Measurements from ENCODE around the gene SELENON.

The SELENON gene

GRCh38 chr1:25799935-25800702 lies at the start of gene SELENON:
TSS of gene SELENON (plus strand) at chr1:25800193. CDS start at chr1:25800231, 38 bp downstream.
- peaks cover 3% of the 10 kb centered on the region for H3K27me3 ChIP-seq (replicated peaks; ENCODE audit: control insufficient read depth, insufficient read depth, low read length)
- H3K4me3 ChIP-seq (replicated peaks; ENCODE audit: low read depth, low read length) = peak within 1 kb of the TSS; percentile 37
- TF ChIP-seq CTCF (IDR thresholded peaks at IDR 0.05; ENCODE audit: insufficient read depth, low read length, poor library complexity, severe bottlenecking) = no peak
- no peaks in the 10 kb centered on the region for H3K36me3 ChIP-seq (ENCODE audit: control insufficient read depth, insufficient read depth, low read length)
- DNase-seq (ENCODE audit: extremely low read depth, insufficient read length) = no peak

GRCh38 chr1:25750923-25751605 lies 48.9 kb upstream of the SELENON start:
- no peak for TF ChIP-seq CTCF (IDR thresholded peaks at IDR 0.05; ENCODE audit: insufficient read depth, low read length, poor library complexity, severe bottlenecking)
- Histone ChIP-seq H3K36me3 (ENCODE audit: control insufficient read depth, insufficient read depth, low read length) (no peaks in the 10 kb centered on the region), H3K27me3 (replicated peaks; ENCODE audit: control insufficient read depth, insufficient read depth, low read length) (peaks cover 1% of the 10 kb centered on the region; the same call in 1 of the 2 replicates), H3K4me3 (replicated peaks; ENCODE audit: low read depth, low read length) (no peak overlapping the region)
- no peak for DNase-seq (ENCODE audit: extremely low read depth, insufficient read length)

GRCh38 chr1:25754470-25755181 lies 45.4 kb upstream of the SELENON start:
- no peak for DNase-seq (ENCODE audit: extremely low read depth, insufficient read length)
- H3K4me3 ChIP-seq (replicated peaks; ENCODE audit: low read depth, low read length) = no peak overlapping the region
- peak; percentile 27 for TF ChIP-seq CTCF (IDR thresholded peaks at IDR 0.05; ENCODE audit: insufficient read depth, low read length, poor library complexity, severe bottlenecking)
- peaks cover 4% of the 10 kb centered on the region for H3K27me3 ChIP-seq (replicated peaks; ENCODE audit: control insufficient read depth, insufficient read depth, low read length)
- H3K36me3 ChIP-seq (ENCODE audit: control insufficient read depth, insufficient read depth, low read length) = no peaks in the 10 kb centered on the region

- no peak for TF ChIP-seq CTCF (IDR thresholded peaks at IDR 0.05; ENCODE audit: insufficient read depth, low read length, poor library complexity, severe bottlenecking)
- Histone ChIP-seq H3K36me3 (ENCODE audit: control insufficient read depth, insufficient read depth, low read length) (no peaks in the 10 kb centered on the region), H3K4me3 (replicated peaks; ENCODE audit: low read depth, low read length) (no peak overlapping the region), H3K27me3 (replicated peaks; ENCODE audit: control insufficient read depth, insufficient read depth, low read length) (peaks cover 4% of the 10 kb centered on the region)
- no peak for DNase-seq (ENCODE audit: extremely low read depth, insufficient read length)
Observed at GRCh38 chr1:25755475-25756125, 44.4 kb upstream of the SELENON start.

GRCh38 chr1:25756215-25756614 lies 43.8 kb upstream of the SELENON start:
- TF ChIP-seq CTCF (IDR thresholded peaks at IDR 0.05; ENCODE audit: insufficient read depth, low read length, poor library complexity, severe bottlenecking) = no peak
- Histone ChIP-seq H3K27me3 (replicated peaks; ENCODE audit: control insufficient read depth, insufficient read depth, low read length) (peaks cover 3% of the 10 kb centered on the region), H3K4me3 (replicated peaks; ENCODE audit: low read depth, low read length) (no peak overlapping the region), H3K36me3 (ENCODE audit: control insufficient read depth, insufficient read depth, low read length) (no peaks in the 10 kb centered on the region)
- DNase-seq (ENCODE audit: extremely low read depth, insufficient read length) = no peak

All from GM06990 (cell line).